ENCODE results near the gene ADPRM.

- TF ChIP-seq CTCF (IDR thresholded peaks at IDR 0.05; ENCODE audit: borderline replicate concordance, extremely low read depth, low read length, poor library complexity, severe bottlenecking) (no peak), EZH2 (IDR thresholded peaks at IDR 0.05; ENCODE audit: borderline replicate concordance, low read depth, low read length, severe bottlenecking) (no peak)
These were observed 15.4 kb upstream of the ADPRM start for GRCh38 chr17:10681866-10682446.
